ENCODE data around the gene SMIM43. TPM values are rescaled to one million over a fixed set of nuclear protein-coding genes. Genes with fewer than 3 reads are reported as not detected.
"Not testable (repeated sequence)": the region's sequence is repeated elsewhere in the genome, so short reads cannot be mapped to it uniquely, and the experiment has no call there.

Gene SMIM43
- total and polyA plus RNA-seq, 12 donors = 0.09 to 1.3 (median 0.15) TPM; not detected in 9

DNA sequence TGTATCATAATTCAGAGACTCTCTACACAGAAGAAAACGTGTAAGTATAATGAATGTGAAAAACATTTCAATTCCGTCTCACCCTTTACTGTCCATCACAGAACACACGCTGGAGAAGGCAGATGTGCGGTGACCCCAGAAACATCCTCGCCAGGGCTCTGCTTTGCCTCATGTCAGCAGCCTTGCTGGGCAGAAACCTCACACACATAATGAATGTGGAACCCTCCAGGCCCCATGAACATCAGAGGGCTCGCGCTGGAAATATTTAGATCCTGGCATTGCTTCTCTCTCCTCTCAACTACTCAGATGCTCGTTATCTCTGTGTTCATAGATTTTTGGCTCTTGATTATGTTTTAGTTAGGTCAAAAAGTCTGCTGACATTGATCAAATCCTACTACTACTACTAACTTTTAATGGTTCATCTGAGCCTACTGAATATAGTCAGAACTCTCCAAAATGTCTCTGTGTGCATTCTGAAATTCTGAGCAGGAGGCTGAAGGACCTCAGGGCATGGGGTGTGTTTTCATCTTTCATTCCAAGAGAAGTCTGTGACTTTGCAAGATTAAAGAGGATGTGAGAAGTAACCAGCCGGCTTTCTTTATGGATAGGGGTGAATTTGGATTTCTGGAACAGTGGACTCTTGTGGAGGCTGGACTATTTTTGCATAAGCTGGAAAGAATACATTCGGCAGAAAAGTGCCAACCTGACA lies 27.0 kb downstream of the SMIM43 start:
- TF ChIP-seq, protein P1, sequence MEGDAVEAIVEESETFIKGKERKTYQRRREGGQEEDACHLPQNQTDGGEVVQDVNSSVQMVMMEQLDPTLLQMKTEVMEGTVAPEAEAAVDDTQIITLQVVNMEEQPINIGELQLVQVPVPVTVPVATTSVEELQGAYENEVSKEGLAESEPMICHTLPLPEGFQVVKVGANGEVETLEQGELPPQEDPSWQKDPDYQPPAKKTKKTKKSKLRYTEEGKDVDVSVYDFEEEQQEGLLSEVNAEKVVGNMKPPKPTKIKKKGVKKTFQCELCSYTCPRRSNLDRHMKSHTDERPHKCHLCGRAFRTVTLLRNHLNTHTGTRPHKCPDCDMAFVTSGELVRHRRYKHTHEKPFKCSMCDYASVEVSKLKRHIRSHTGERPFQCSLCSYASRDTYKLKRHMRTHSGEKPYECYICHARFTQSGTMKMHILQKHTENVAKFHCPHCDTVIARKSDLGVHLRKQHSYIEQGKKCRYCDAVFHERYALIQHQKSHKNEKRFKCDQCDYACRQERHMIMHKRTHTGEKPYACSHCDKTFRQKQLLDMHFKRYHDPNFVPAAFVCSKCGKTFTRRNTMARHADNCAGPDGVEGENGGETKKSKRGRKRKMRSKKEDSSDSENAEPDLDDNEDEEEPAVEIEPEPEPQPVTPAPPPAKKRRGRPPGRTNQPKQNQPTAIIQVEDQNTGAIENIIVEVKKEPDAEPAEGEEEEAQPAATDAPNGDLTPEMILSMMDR (IDR thresholded peaks at IDR 0.05) = no peak
- Histone ChIP-seq H3K4me3 (no peak overlapping the region), H3K9me3 (no peaks in the 10 kb centered on the region), H3K27me3 (peaks cover 0 to 6% (median 0%) of the 10 kb centered on the region in 7 donors), H3K4me1 (peaks cover 0 to 27% (median 4%) of the 10 kb centered on the region in 9 donors), H3K27ac (no peak overlapping the region), H3K36me3 (no peaks in the 10 kb centered on the region)
- DNase-seq (no peak), ATAC-seq (no peak)
- intact Hi-C loops (cut with DNase I) = loop anchor here in 7 of 10 donors (5.0 to 10.0 kb wide), 5 partner anchors 273 to 543 kb away; no protein-coding TSS in a partner anchor
- 26 to 41% methylated on average over 10 of the region's 10 CpGs for WGBS, 2 donors

DNA sequence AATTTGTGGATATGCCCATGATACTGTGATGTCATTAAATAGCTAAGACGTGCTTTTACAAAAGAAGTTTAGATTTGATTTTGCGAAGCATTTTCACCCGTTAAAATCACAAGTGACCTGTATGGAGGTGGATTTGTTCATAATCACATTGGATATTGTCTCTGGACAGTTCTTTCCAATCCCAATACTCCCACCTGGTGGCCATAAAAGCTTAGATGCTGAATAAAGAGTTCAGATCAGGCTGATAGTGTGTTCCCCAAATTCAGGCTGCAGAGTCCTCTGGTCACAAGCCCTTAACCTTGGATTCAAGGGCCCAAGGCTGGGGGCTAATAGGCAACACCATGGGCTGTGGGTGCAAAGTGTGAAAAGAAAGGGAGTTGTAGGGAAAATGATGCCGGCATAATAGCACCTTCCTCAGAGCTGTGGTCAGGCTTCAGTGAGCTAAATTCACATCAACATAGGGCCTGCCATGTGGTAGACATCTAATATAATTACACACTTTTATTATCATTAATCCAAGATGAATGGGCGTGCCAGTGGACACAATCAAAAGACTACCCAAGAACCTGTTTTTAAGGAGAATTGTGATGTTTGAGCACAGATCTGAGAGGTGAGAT lies 28.1 kb downstream of the SMIM43 start:
- 75 to 79% methylated on average over 5 of the region's 5 CpGs for WGBS, 2 donors
- H3K4me1 ChIP-seq = peaks cover 0 to 27% (median 4%) of the 10 kb centered on the region in 9 donors
- H3K9me3 ChIP-seq = no peaks in the 10 kb centered on the region
- intact Hi-C loops (cut with DNase I) = loop anchor here in 7 of 10 donors (1.0 to 10.0 kb wide), 6 partner anchors 12 to 542 kb away; no protein-coding TSS in a partner anchor
- TF ChIP-seq, protein P1 (IDR thresholded peaks at IDR 0.05) = peak in 8 of 9 donors; percentile 14 to 61 (median 50)
- H3K27me3 ChIP-seq = peaks cover 0 to 10% (median 3%) of the 10 kb centered on the region in 7 donors
- H3K36me3 ChIP-seq = no peaks in the 10 kb centered on the region
- H3K4me3 ChIP-seq = no peak overlapping the region
- DNase-seq = peak in 1 of 2 donors; percentile 29
- ATAC-seq = peak in 3 of 8 donors; percentile 8 to 37 (median 34)
- no peak overlapping the region for H3K27ac ChIP-seq

DNA sequence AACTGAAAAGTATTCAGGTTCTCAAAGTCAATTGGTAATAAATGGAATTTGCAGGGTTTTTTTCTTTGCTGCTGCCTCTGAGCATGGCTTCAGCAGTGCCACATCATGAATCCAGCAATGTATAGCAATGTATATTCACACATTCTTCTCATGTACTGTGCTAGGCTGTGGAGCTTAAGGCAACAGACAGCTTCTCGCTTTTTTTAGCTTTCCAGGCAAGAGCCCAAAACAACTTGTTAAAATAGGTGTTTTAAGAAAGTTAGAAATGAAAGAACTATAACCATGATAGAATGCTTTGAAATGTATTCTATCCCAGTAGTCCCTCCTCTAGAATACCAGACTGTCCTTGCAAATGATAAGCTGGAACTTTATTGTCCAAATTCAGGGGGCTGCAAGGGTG lies 30.4 kb downstream of the SMIM43 start:
- TF ChIP-seq, protein P1 (IDR thresholded peaks at IDR 0.05) = no peak
- Histone ChIP-seq H3K27ac (no peak overlapping the region), H3K9me3 (no peaks in the 10 kb centered on the region), H3K36me3 (no peaks in the 10 kb centered on the region), H3K27me3 (peaks cover 0 to 10% (median 3%) of the 10 kb centered on the region in 7 donors), H3K4me3 (no peak overlapping the region), H3K4me1 (peaks cover 0 to 18% (median 4%) of the 10 kb centered on the region in 9 donors)
- intact Hi-C loops (cut with DNase I) = loop anchor here in 4 of 10 donors (10.0 kb wide), 4 partner anchors 270 to 540 kb away; no protein-coding TSS in a partner anchor
- no peak for DNase-seq
- no peak for ATAC-seq
- 86 to 90% methylated on average over 1 of the region's 1 CpG for WGBS, 2 donors

DNA sequence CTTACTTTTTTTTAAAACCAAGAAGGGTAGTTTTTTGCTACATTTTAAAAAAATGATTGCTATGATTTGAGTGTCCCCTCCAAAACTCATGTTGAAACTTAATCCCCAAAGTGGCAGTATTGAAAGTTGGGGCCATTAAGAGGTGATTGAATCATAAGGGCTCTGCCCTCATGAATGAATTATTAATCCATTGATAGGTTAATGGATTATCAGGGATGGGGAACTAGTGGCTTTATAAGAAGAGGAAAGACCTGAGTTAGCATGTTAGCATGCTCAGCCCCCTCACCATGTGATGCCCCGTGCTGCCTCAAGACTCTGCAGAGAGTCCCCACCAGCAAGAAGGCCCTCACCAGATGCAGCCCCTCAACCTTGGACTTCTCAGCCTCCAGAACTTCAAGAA lies 31.0 kb downstream of the SMIM43 start:
- 88 to 90% methylated on average over 1 of the region's 1 CpG for WGBS, 2 donors
- no peak for DNase-seq
- intact Hi-C loops (cut with DNase I) = loop anchor here in 4 of 10 donors (10.0 kb wide), 4 partner anchors 269 to 539 kb away; no protein-coding TSS in a partner anchor

DNA sequence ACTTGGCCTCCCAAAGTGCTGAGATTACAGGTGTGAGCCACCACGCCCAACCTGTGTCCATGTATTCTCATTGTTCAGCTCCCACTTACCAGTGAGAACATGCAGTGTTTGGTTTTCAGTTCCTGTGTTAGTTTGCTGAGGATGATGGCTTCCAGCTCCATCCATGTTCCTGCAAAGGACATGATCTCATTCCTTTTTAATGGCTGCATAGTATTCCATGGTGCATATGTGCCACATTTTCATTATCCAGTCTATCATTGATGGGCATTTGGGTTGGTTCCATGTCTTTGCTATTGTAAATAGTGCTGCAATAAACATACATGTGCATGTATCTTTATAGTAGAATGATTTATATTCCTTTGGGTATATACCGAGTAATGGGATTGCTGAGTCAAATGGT lies 35.2 kb downstream of the SMIM43 start:
- ATAC-seq, H3K36me3 ChIP-seq, DNase-seq, H3K4me3 ChIP-seq, H3K4me1 ChIP-seq, H3K9me3 ChIP-seq, H3K27ac ChIP-seq: not testable (repeated sequence)
- intact Hi-C loops (cut with DNase I) = loop anchor here in 7 of 10 donors (5.0 to 10.0 kb wide), 8 partner anchors 42 to 535 kb away; no protein-coding TSS in a partner anchor
- WGBS, 2 donors = 95 to 96% methylated on average over 2 of the region's 2 CpGs
- H3K27me3 ChIP-seq = peaks cover 0 to 10% (median 3%) of the 10 kb centered on the region in 7 donors

More for the DNA sequence above, 31.0 kb downstream of the SMIM43 start:
- Histone ChIP-seq H3K27ac (no peak overlapping the region), H3K9me3 (no peaks in the 10 kb centered on the region), H3K27me3 (peaks cover 0 to 10% (median 3%) of the 10 kb centered on the region in 7 donors), H3K4me1 (peaks cover 0 to 12% (median 0%) of the 10 kb centered on the region in 9 donors), H3K36me3 (no peaks in the 10 kb centered on the region), H3K4me3 (no peak overlapping the region)
- ATAC-seq = no peak
- TF ChIP-seq, protein P1 (IDR thresholded peaks at IDR 0.05) = no peak
